Activated CD8-positive, alpha-beta T cell treated with anti-CD3 and anti-CD28 coated beads for 36 hours (primary cell): ENCODE measurements around the gene INPP5D. TPM values are rescaled to one million over a fixed set of nuclear protein-coding genes. Genes with fewer than 3 reads are reported as not detected.

ENCODE experiments used
- ATAC-seq: fragments of 200-7000 bp; cut with Tn5 transposase; one replicate; pipeline ENCODE4 v1.10.0; 2021; ENCODE audit warnings: mild to moderate bottlenecking, moderate library complexity
- CTCF ChIA-PET: fragments of 350-600 bp; sonication (Branson Sonifier 250); formaldehyde crosslinking; loops from one replicate; lab custom pipeline; 2021; ENCODE audit warnings: antibody characterized with exemption; lab: Charles Lee
- POLR2A ChIA-PET: fragments of 350-600 bp; sonication (Branson Sonifier 250); formaldehyde crosslinking; loops from one replicate; lab custom pipeline; 2021; ENCODE audit warnings: antibody characterized with exemption; lab: Charles Lee
- DNase-seq: peaks from one replicate; pipeline ENCODE4 v3.0.0-alpha.2; 2020
- H3K27ac Mint-ChIP-seq: one replicate; pipeline ENCODE4 v1.8.0; 2021; ENCODE audit warnings: mild to moderate bottlenecking, mixed read lengths
- H3K27me3 Mint-ChIP-seq: one replicate; pipeline ENCODE4 v1.8.0; 2021; ENCODE audit warnings: mixed read lengths
- H3K36me3 Mint-ChIP-seq: one replicate; pipeline ENCODE4 v1.8.0; 2021; ENCODE audit warnings: low read depth, mixed read lengths
- H3K4me1 Mint-ChIP-seq: one replicate; pipeline ENCODE4 v1.8.0; 2021; ENCODE audit warnings: low read depth, mixed read lengths
- H3K4me3 Mint-ChIP-seq: one replicate; pipeline ENCODE4 v1.8.0; 2021; ENCODE audit warnings: mild to moderate bottlenecking, moderate library complexity, mixed read lengths
- H3K9me3 Mint-ChIP-seq: one replicate; pipeline ENCODE4 v1.8.0; 2021; ENCODE audit warnings: mixed read lengths
- intact Hi-C: fragments of 100-400 bp; cut with micrococcal nuclease; formaldehyde crosslinking; loops from one replicate; pipeline ENCODE4 v1.10.0; 2022
- total RNA-seq, 2 experiments: library from RNA; stranded (reverse); gene quantifications; one replicate each; pipeline ENCODE4 v1.2.3, GENCODE V29; 2021
- TF ChIP-seq, protein P1 (sequence below): fragments of 200-600 bp; IDR thresholded peaks from one replicate; pipeline ENCODE4 v1.8.0; 2022; ENCODE audit warnings: antibody characterized with exemption, mild to moderate bottlenecking

INPP5D gene
- total RNA-seq, 2 experiments from 2014 or later, result 38.6 to 40.2 TPM

- peaks cover 40% of the 10 kb centered on the region for H3K4me1 Mint-ChIP-seq
- ChIA-PET POLR2A (interaction anchor here (0.7 to 1.5 kb wide), 4 partner anchors 9 to 14 kb away, joined by 3 read pairs; no protein-coding TSS in a partner anchor), CTCF (interaction anchor here (1.0 kb wide), 1 partner anchor 38 kb away, joined by 3 read pairs; no protein-coding TSS in a partner anchor)
- TF ChIP-seq, protein P1, sequence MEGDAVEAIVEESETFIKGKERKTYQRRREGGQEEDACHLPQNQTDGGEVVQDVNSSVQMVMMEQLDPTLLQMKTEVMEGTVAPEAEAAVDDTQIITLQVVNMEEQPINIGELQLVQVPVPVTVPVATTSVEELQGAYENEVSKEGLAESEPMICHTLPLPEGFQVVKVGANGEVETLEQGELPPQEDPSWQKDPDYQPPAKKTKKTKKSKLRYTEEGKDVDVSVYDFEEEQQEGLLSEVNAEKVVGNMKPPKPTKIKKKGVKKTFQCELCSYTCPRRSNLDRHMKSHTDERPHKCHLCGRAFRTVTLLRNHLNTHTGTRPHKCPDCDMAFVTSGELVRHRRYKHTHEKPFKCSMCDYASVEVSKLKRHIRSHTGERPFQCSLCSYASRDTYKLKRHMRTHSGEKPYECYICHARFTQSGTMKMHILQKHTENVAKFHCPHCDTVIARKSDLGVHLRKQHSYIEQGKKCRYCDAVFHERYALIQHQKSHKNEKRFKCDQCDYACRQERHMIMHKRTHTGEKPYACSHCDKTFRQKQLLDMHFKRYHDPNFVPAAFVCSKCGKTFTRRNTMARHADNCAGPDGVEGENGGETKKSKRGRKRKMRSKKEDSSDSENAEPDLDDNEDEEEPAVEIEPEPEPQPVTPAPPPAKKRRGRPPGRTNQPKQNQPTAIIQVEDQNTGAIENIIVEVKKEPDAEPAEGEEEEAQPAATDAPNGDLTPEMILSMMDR, result no peak
- intact Hi-C loops, result no loop called here
- H3K4me3 Mint-ChIP-seq, result no peak overlapping the region
- H3K9me3 Mint-ChIP-seq, result no peaks in the 10 kb centered on the region
- DNase-seq, result no peak
- peaks cover 26% of the 10 kb centered on the region for H3K36me3 Mint-ChIP-seq
- no peaks in the 10 kb centered on the region for H3K27me3 Mint-ChIP-seq
- no peak for ATAC-seq
- peak overlapping the region; percentile 46 for H3K27ac Mint-ChIP-seq
Measured at GRCh38 chr2:233092432-233093165, 32.5 kb downstream of the INPP5D start.

DNA sequence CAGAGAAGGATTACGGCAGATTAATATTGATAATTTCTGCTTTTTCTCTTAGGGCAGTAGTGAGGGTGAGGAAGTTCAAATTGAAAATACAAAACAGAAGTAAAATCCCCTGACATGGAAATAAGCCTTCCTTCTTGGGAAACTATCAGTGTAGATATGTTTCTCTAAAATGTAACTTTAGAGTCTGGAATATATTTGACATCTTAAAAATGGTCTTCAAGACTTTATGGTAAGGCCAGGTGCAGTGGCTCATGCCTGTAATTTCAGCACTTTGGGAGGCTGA lies 33.0 kb downstream of the INPP5D start:
- intact Hi-C loops, result no loop called here
- no peak for DNase-seq
- H3K4me3 Mint-ChIP-seq, result no peak overlapping the region
- no peaks in the 10 kb centered on the region for H3K27me3 Mint-ChIP-seq
- ATAC-seq, result no peak
- peak overlapping the region; percentile 46 for H3K27ac Mint-ChIP-seq
- H3K9me3 Mint-ChIP-seq, result no peaks in the 10 kb centered on the region
- ChIA-PET POLR2A (no interaction called here), CTCF (no interaction called here)
- TF ChIP-seq, protein P1, result no peak
- H3K4me1 Mint-ChIP-seq, result peaks cover 40% of the 10 kb centered on the region
- H3K36me3 Mint-ChIP-seq, result peaks cover 25% of the 10 kb centered on the region

GRCh38 chr2:233093721-233094120 lies 33.6 kb downstream of the INPP5D start:
- Mint-ChIP-seq H3K4me1 (peaks cover 42% of the 10 kb centered on the region), H3K4me3 (no peak overlapping the region), H3K27ac (no peak overlapping the region), H3K9me3 (no peaks in the 10 kb centered on the region), H3K27me3 (no peaks in the 10 kb centered on the region), H3K36me3 (peaks cover 26% of the 10 kb centered on the region)
- intact Hi-C loops, result no loop called here
- TF ChIP-seq, protein P1, result no peak
- POLR2A ChIA-PET, result interaction anchor here (0.8 kb wide), 1 partner anchor 41 kb away, joined by 4 read pairs; no protein-coding TSS in a partner anchor
- DNase-seq (no peak), ATAC-seq (no peak)
- CTCF ChIA-PET, result interaction anchor here (1.3 kb wide), 1 partner anchor 40 kb away, joined by 3 read pairs; no protein-coding TSS in a partner anchor

DNA sequence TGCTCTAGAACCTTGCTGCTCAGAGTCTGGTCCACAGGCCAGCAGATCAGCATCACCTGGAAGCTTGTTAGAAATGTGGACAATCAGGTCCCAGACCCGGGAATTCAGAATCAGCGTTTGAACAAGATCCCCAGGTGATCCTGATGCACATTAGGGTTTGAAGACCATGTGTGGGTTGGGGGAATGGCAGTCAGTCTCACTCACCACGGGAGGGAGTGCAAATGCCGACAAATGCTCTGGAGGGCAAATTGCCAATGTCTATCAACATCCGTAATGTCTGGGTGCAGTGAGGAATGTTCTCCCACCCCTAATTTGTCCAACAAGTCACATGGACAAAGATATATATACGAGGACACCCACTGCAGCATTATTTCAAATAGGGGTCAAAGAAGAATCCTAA lies 34.5 kb downstream of the INPP5D start:
- Mint-ChIP-seq H3K4me1 (peaks cover 48% of the 10 kb centered on the region), H3K27me3 (no peaks in the 10 kb centered on the region), H3K9me3 (no peaks in the 10 kb centered on the region), H3K4me3 (no peak overlapping the region), H3K27ac (peak overlapping the region; percentile 16), H3K36me3 (peaks cover 29% of the 10 kb centered on the region)
- TF ChIP-seq, protein P1, result no peak
- intact Hi-C loops, result no loop called here
- ChIA-PET POLR2A (no interaction called here), CTCF (interaction anchor here (1.3 kb wide), 1 partner anchor 41 kb away, joined by 3 read pairs; no protein-coding TSS in a partner anchor)
- no peak for ATAC-seq
- no peak for DNase-seq

DNA sequence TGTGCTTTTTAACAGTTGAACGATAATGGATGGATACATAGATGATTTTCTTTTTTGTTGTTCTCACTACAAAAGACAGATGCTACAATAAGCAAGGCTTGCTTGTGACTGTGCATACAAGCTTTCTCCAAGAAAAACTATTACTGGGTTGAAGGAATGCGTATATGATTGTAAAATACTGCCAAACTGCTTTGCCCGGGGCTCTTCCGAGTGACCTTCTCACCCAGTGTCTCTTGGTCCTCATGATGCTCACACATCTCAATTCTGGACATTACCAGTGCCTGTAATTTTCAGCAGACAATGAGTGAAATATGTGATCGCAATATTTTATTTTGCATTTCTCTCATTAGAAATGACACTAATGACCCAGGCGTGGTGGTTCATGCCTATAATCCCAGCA lies 35.9 kb downstream of the INPP5D start:
- intact Hi-C loops, result no loop called here
- CTCF ChIA-PET, result interaction anchor here (1.9 kb wide), 1 partner anchor 42 kb away, joined by 8 read pairs; no protein-coding TSS in a partner anchor
- POLR2A ChIA-PET, result no interaction called here

More for the DNA sequence above, 35.9 kb downstream of the INPP5D start:
- no peak for DNase-seq
- Mint-ChIP-seq H3K27ac (no peak overlapping the region), H3K4me3 (no peak overlapping the region), H3K36me3 (peaks cover 34% of the 10 kb centered on the region), H3K27me3 (no peaks in the 10 kb centered on the region), H3K9me3 (no peaks in the 10 kb centered on the region), H3K4me1 (peaks cover 59% of the 10 kb centered on the region)
- TF ChIP-seq, protein P1, result no peak
- no peak for ATAC-seq
